ENCODE data around the gene QRFPR. TPM values are rescaled to one million over a fixed set of nuclear protein-coding genes. Genes with fewer than 3 reads are reported as not detected.

QRFPR gene
- total RNA-seq, 1 donor from 2014 or later: not detected

GRCh38 chr4:121397941-121398601 is 17.3 kb upstream of the QRFPR start:
- Mint-ChIP-seq H3K36me3 (no peaks in the 10 kb centered on the region), H3K27ac (no peak overlapping the region), H3K4me1 (no peaks in the 10 kb centered on the region), H3K4me3 (no peak overlapping the region), H3K9me3 (no peaks in the 10 kb centered on the region), H3K27me3 (ENCODE audit: low read depth) (peaks cover 10% of the 10 kb centered on the region)
- no peak for TF ChIP-seq CTCF (IDR thresholded peaks at IDR 0.05; ENCODE audit: unreplicated experiment)
- no peak for DNase-seq (ENCODE audit: low spot score in 2 of 2, unreplicated experiment in 2 of 2)

GRCh38 chr4:121397434-121397833 is 16.6 kb upstream of the QRFPR start:
- no peak for DNase-seq (ENCODE audit: low spot score in 2 of 2, unreplicated experiment in 2 of 2)
- Mint-ChIP-seq H3K4me1 (no peaks in the 10 kb centered on the region), H3K36me3 (no peaks in the 10 kb centered on the region), H3K4me3 (no peak overlapping the region), H3K9me3 (no peaks in the 10 kb centered on the region), H3K27ac (no peak overlapping the region), H3K27me3 (ENCODE audit: low read depth) (peaks cover 8% of the 10 kb centered on the region)
- TF ChIP-seq CTCF (IDR thresholded peaks at IDR 0.05; ENCODE audit: unreplicated experiment): no peak

- no peaks in the 10 kb centered on the region for H3K36me3 Mint-ChIP-seq
Observed at GRCh38 chr4:121392426-121393086, 11.7 kb upstream of the QRFPR start.

GRCh38 chr4:121390335-121390734 is 9.5 kb upstream of the QRFPR start:
- H3K9me3 Mint-ChIP-seq: peaks cover 4% of the 10 kb centered on the region
- peaks cover 8% of the 10 kb centered on the region for H3K4me1 Mint-ChIP-seq
- H3K36me3 Mint-ChIP-seq: no peaks in the 10 kb centered on the region
- H3K4me3 Mint-ChIP-seq: no peak overlapping the region
- DNase-seq (ENCODE audit: low spot score in 2 of 2, unreplicated experiment in 2 of 2): no peak
- H3K27ac Mint-ChIP-seq: no peak overlapping the region
- H3K27me3 Mint-ChIP-seq (ENCODE audit: low read depth): peaks cover 37% of the 10 kb centered on the region
- TF ChIP-seq CTCF (IDR thresholded peaks at IDR 0.05; ENCODE audit: unreplicated experiment): no peak

More at GRCh38 chr4:121392426-121393086, 11.7 kb upstream of the QRFPR start:
- Mint-ChIP-seq H3K4me3 (no peak overlapping the region), H3K27me3 (ENCODE audit: low read depth) (peaks cover 17% of the 10 kb centered on the region), H3K9me3 (peaks cover 4% of the 10 kb centered on the region), H3K4me1 (peaks cover 8% of the 10 kb centered on the region), H3K27ac (no peak overlapping the region)
- DNase-seq (ENCODE audit: low spot score in 2 of 2, unreplicated experiment in 2 of 2): no peak
- TF ChIP-seq CTCF (IDR thresholded peaks at IDR 0.05; ENCODE audit: unreplicated experiment): no peak

GRCh38 chr4:121379276-121379675 is 1.5 kb downstream of the QRFPR start:
- no peak for TF ChIP-seq CTCF (IDR thresholded peaks at IDR 0.05; ENCODE audit: unreplicated experiment)
- no peak for DNase-seq (ENCODE audit: low spot score in 2 of 2, unreplicated experiment in 2 of 2)
- H3K27ac Mint-ChIP-seq: no peak overlapping the region
- H3K4me1 Mint-ChIP-seq: peaks cover 22% of the 10 kb centered on the region
- H3K9me3 Mint-ChIP-seq: no peaks in the 10 kb centered on the region
- H3K4me3 Mint-ChIP-seq: no peak overlapping the region
- peaks cover 89% of the 10 kb centered on the region for H3K27me3 Mint-ChIP-seq (ENCODE audit: low read depth)
- H3K36me3 Mint-ChIP-seq: no peaks in the 10 kb centered on the region

All from mesothelial cell of epicardium (in vitro differentiated cells).